Liver (tissue), 9 donors: ENCODE results near the gene APBB1. TPM values are rescaled to one million over a fixed set of nuclear protein-coding genes. Genes with fewer than 3 reads are reported as not detected.
A peak's percentile ranks its signal among the peaks of the same experiment; 100 is the strongest.

ENCODE experiments used
- DNase-seq: peaks from one replicate; pipeline ENCODE4 v3.0.0-alpha.2; 2017; ENCODE audit warnings: low spot score
- H3K27ac ChIP-seq, 2 donors: one replicate each; pipeline ENCODE4 v1.7.0; 2013; ENCODE audit warnings: inconsistent platforms in 2 of 2, low read length in 2 of 2, control low read depth in 1 of 2, low read depth in 1 of 2, mild to moderate bottlenecking in 1 of 2
- H3K27me3 ChIP-seq, 4 donors: one replicate each; pipeline versions ENCODE4 v1.6.1 to v1.7.0; 2013; ENCODE audit warnings: low read length in 3 of 4, inconsistent platforms in 1 of 4, mild to moderate bottlenecking in 1 of 4, moderate library complexity in 1 of 4; ENCODE audit not compliant: control insufficient read depth in 4 of 4, insufficient read depth in 4 of 4
- H3K36me3 ChIP-seq, 4 donors: one replicate each; pipeline versions ENCODE4 v1.6.1 to v1.7.0; 2013; ENCODE audit warnings: low read length in 3 of 4, mild to moderate bottlenecking in 3 of 4, low read depth in 1 of 4, moderate library complexity in 1 of 4; ENCODE audit not compliant: control insufficient read depth in 4 of 4, insufficient read depth in 3 of 4
- H3K4me1 ChIP-seq, 4 donors: one replicate each; pipeline versions ENCODE4 v1.6.1 to v1.7.0; 2013; ENCODE audit warnings: low read length in 3 of 4, mild to moderate bottlenecking in 3 of 4, moderate library complexity in 1 of 4; ENCODE audit not compliant: control insufficient read depth in 4 of 4, insufficient read depth in 4 of 4
- H3K4me3 ChIP-seq, 3 donors: one replicate each; pipeline versions ENCODE4 v1.6.1 to v1.7.0; 2013; ENCODE audit warnings: low read length in 3 of 3, control low read depth in 1 of 3, low read depth in 1 of 3, mild to moderate bottlenecking in 1 of 3
- H3K9ac ChIP-seq, 2 donors: one replicate each; pipeline ENCODE4 v1.7.0; 2013; ENCODE audit warnings: low read length in 2 of 2, mild to moderate bottlenecking in 2 of 2, moderate library complexity in 2 of 2, control low read depth in 1 of 2, low read depth in 1 of 2
- H3K9me3 ChIP-seq, 4 donors: one replicate each; pipeline versions ENCODE4 v1.6.1 to v1.7.0; 2013; ENCODE audit warnings: low read length in 3 of 4; ENCODE audit not compliant: control insufficient read depth in 4 of 4
- EGR1 ChIP-seq, 2 donors: IDR thresholded peaks; 2 replicates each; pipeline ENCODE4 v1.6.1; 2016 to 2018; ENCODE audit warnings: antibody characterized with exemption in 2 of 2, low read depth in 2 of 2
- FOXA1 ChIP-seq: IDR thresholded peaks from 2 replicates; pipeline ENCODE4 v1.6.1; 2016; ENCODE audit warnings: antibody characterized with exemption
- FOXA2 ChIP-seq: IDR thresholded peaks from 2 replicates; pipeline ENCODE4 v1.6.1; 2016; ENCODE audit warnings: antibody characterized with exemption
- GABPA ChIP-seq, 2 donors: IDR thresholded peaks in 1 of 2; conservative IDR thresholded peaks in 1 of 2; 2 replicates each; pipeline ENCODE4 v1.6.1; 2016; ENCODE audit warnings: antibody characterized with exemption in 2 of 2, mild to moderate bottlenecking in 1 of 2, moderate library complexity in 1 of 2
- HNF4A ChIP-seq, 2 donors: conservative IDR thresholded peaks; 2 replicates each; pipeline ENCODE4 v1.6.1; 2016; ENCODE audit warnings: antibody characterized with exemption in 2 of 2, mild to moderate bottlenecking in 2 of 2
- HNF4G ChIP-seq: IDR thresholded peaks from 2 replicates; pipeline ENCODE4 v1.6.1; 2016; ENCODE audit warnings: antibody characterized with exemption
- JUND ChIP-seq, 2 donors: IDR thresholded peaks; 2 replicates each; pipeline ENCODE4 v1.6.1; 2016; ENCODE audit warnings: antibody characterized with exemption in 2 of 2
- NR2F2 ChIP-seq: IDR thresholded peaks from 2 replicates; pipeline ENCODE4 v1.6.1; 2016; ENCODE audit warnings: antibody characterized with exemption
- RAD21 ChIP-seq, 2 donors: IDR thresholded peaks; 2 replicates each; pipeline ENCODE4 v1.6.1; 2016; ENCODE audit warnings: antibody characterized with exemption in 2 of 2, mild to moderate bottlenecking in 2 of 2
- YY1 ChIP-seq: IDR thresholded peaks from 2 replicates; pipeline ENCODE4 v1.6.1; 2016; ENCODE audit warnings: antibody characterized with exemption, mild to moderate bottlenecking
- WGBS: extraction: QIAGEN DNeasy Blood & Tissue Kit; methylation state at CpG from one replicate; pipeline ENCODE4 v1.1.7; 2013; 5-methylcytosine and 5-hydroxymethylcytosine counted together
- polyA plus RNA-seq, 2 donors: library from polyadenylated mRNA; stranded (reverse) in 1 of 2; unstranded in 1 of 2; fragments of 200-250 nt in 1 of 2; fragments of >200 nt in 1 of 2; fragmentation: Nextera tagmentation in 1 of 2; extraction: Ambion mirVana in 1 of 2; gene quantifications; one replicate each; pipeline versions ENCODE4 v1.2.1 to v1.2.3, GENCODE V29; 2013 to 2015
- total RNA-seq, 2 donors: library from RNA; depleted of rRNA; stranded (reverse); fragments of >200 nt; gene quantifications; one replicate each; pipeline ENCODE4 v1.2.3, GENCODE V29; 2014
- TF ChIP-seq, protein P1 (sequence below): fragments of 150-350 bp; IDR thresholded peaks from 2 replicates; pipeline ENCODE4 v1.5.1; 2017; ENCODE audit warnings: improper control_type of control experiment, low read depth, low read length; ENCODE audit not compliant: missing input control
- TF ChIP-seq, protein P2 (sequence below): IDR thresholded peaks from 2 replicates; pipeline ENCODE4 v1.6.1; 2016; ENCODE audit warnings: antibody characterized with exemption
- TF ChIP-seq, protein P3 (sequence below): IDR thresholded peaks from 2 replicates; pipeline ENCODE4 v1.6.1; 2016; ENCODE audit warnings: antibody characterized with exemption
- TF ChIP-seq, protein P4 (sequence below): IDR thresholded peaks from 2 replicates; pipeline ENCODE4 v1.6.1; 2016; ENCODE audit warnings: antibody characterized with exemption
- TF ChIP-seq, protein P5 (sequence below): IDR thresholded peaks from 2 replicates; pipeline ENCODE4 v1.6.1; 2016; ENCODE audit warnings: antibody characterized with exemption, mild to moderate bottlenecking
- donor health status: healthy.
- donor health status: healthy.
- donor health status: healthy.
- donor health status: healthy.
- donor health status: healthy.

Gene APBB1
- total and polyA plus RNA-seq, 4 donors = 2.5 to 8.6 (median 6.3) TPM

DNA sequence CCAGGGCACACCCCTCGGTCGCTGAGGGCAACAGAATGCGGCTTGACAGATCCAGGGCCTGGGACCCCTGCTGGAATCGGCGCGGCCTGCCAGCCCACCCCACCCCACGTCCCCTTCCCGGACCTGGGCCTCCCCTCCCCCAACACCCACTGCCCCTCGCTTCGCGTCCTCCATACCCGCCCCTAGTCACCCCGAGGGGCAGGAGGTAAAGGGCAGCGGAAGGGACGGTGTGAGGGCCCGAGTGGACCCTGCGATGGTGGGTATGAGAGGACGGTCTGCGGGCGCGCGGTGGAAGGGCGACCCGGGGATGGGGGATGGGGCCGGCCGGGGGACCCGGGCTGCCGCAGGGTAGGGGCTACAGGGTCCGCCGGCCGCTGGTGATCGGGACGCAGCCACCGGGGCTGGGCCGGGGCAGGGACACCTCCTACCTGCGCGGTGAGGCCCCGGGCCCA, 311 bp downstream of the APBB1 start:
- H3K36me3 ChIP-seq = peaks cover 0 to 1% (median 0%) of the 10 kb centered on the region in 4 donors
- WGBS = 19% methylated on average over 38 of the region's 38 CpGs
- peak overlapping the region in 2 of 3 donors; percentile 62 to 82 for H3K4me3 ChIP-seq
- no peak for DNase-seq
- TF ChIP-seq NR2F2 (no peak), HNF4G (no peak)
- peaks cover 0 to 12% (median 3%) of the 10 kb centered on the region in 4 donors for H3K4me1 ChIP-seq
- H3K27me3 ChIP-seq = no peaks in the 10 kb centered on the region
- peak overlapping the region; percentile 38 to 42 for H3K27ac ChIP-seq
- no peak overlapping the region for H3K9ac ChIP-seq
- no peaks in the 10 kb centered on the region for H3K9me3 ChIP-seq

DNA sequence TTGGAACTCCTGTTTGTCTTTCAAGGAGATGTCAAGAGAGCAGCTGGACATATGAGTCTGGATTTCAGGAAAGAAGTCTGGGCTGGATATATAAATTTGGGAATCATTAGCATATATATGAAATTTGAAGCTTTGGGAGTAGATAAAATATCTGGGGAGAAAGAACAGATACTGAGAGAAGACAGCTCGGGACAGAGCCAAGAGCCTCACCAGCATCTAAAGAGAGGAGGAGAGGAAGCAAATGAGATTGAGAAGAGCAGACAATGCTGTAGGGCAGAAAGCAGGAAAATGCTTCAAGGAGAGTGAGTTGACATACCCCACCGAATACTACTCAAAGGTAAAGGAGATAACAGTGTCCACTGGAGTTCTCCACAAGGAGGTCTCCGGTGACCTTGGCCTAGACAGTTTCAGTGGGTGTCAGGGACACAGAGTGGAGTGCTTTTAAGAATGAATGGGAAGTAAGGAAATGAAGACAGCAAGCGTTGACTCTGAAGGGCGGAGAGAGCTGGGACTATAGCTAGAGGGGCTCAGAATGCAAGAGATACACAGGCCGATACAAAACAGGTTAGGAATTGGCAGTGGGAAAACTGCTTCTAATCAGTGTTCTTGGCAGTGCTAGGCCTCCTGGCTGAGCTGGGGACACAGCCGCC, 862 bp downstream of the APBB1 start:
- H3K9ac ChIP-seq = no peak overlapping the region
- TF ChIP-seq NR2F2 = no peak
- TF ChIP-seq, protein P1, sequence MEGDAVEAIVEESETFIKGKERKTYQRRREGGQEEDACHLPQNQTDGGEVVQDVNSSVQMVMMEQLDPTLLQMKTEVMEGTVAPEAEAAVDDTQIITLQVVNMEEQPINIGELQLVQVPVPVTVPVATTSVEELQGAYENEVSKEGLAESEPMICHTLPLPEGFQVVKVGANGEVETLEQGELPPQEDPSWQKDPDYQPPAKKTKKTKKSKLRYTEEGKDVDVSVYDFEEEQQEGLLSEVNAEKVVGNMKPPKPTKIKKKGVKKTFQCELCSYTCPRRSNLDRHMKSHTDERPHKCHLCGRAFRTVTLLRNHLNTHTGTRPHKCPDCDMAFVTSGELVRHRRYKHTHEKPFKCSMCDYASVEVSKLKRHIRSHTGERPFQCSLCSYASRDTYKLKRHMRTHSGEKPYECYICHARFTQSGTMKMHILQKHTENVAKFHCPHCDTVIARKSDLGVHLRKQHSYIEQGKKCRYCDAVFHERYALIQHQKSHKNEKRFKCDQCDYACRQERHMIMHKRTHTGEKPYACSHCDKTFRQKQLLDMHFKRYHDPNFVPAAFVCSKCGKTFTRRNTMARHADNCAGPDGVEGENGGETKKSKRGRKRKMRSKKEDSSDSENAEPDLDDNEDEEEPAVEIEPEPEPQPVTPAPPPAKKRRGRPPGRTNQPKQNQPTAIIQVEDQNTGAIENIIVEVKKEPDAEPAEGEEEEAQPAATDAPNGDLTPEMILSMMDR = no peak
- TF ChIP-seq, protein P2, sequence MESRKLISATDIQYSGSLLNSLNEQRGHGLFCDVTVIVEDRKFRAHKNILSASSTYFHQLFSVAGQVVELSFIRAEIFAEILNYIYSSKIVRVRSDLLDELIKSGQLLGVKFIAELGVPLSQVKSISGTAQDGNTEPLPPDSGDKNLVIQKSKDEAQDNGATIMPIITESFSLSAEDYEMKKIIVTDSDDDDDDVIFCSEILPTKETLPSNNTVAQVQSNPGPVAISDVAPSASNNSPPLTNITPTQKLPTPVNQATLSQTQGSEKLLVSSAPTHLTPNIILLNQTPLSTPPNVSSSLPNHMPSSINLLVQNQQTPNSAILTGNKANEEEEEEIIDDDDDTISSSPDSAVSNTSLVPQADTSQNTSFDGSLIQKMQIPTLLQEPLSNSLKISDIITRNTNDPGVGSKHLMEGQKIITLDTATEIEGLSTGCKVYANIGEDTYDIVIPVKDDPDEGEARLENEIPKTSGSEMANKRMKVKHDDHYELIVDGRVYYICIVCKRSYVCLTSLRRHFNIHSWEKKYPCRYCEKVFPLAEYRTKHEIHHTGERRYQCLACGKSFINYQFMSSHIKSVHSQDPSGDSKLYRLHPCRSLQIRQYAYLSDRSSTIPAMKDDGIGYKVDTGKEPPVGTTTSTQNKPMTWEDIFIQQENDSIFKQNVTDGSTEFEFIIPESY = no peak
- no peak for TF ChIP-seq GABPA (IDR thresholded peaks at IDR 0.05 in 1 of 2, conservative IDR thresholded peaks at IDR 0.05 in 1 of 2)
- TF ChIP-seq RAD21 (IDR thresholded peaks at IDR 0.05) = no peak
- TF ChIP-seq FOXA1 = no peak
- TF ChIP-seq JUND (IDR thresholded peaks at IDR 0.05) = no peak
- TF ChIP-seq, protein P3, sequence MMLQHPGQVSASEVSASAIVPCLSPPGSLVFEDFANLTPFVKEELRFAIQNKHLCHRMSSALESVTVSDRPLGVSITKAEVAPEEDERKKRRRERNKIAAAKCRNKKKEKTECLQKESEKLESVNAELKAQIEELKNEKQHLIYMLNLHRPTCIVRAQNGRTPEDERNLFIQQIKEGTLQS = no peak
- TF ChIP-seq, protein P4, sequence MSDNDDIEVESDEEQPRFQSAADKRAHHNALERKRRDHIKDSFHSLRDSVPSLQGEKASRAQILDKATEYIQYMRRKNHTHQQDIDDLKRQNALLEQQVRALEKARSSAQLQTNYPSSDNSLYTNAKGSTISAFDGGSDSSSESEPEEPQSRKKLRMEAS = no peak
- TF ChIP-seq, protein P5, sequence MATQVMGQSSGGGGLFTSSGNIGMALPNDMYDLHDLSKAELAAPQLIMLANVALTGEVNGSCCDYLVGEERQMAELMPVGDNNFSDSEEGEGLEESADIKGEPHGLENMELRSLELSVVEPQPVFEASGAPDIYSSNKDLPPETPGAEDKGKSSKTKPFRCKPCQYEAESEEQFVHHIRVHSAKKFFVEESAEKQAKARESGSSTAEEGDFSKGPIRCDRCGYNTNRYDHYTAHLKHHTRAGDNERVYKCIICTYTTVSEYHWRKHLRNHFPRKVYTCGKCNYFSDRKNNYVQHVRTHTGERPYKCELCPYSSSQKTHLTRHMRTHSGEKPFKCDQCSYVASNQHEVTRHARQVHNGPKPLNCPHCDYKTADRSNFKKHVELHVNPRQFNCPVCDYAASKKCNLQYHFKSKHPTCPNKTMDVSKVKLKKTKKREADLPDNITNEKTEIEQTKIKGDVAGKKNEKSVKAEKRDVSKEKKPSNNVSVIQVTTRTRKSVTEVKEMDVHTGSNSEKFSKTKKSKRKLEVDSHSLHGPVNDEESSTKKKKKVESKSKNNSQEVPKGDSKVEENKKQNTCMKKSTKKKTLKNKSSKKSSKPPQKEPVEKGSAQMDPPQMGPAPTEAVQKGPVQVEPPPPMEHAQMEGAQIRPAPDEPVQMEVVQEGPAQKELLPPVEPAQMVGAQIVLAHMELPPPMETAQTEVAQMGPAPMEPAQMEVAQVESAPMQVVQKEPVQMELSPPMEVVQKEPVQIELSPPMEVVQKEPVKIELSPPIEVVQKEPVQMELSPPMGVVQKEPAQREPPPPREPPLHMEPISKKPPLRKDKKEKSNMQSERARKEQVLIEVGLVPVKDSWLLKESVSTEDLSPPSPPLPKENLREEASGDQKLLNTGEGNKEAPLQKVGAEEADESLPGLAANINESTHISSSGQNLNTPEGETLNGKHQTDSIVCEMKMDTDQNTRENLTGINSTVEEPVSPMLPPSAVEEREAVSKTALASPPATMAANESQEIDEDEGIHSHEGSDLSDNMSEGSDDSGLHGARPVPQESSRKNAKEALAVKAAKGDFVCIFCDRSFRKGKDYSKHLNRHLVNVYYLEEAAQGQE = no peak
- TF ChIP-seq YY1 = no peak
- TF ChIP-seq FOXA2 = no peak
- no peak for TF ChIP-seq EGR1 (IDR thresholded peaks at IDR 0.05; ENCODE audit: low read depth in 2 of 2)
- TF ChIP-seq HNF4A (conservative IDR thresholded peaks at IDR 0.05) = no peak
- TF ChIP-seq HNF4G = no peak

More for the DNA sequence above, 862 bp downstream of the APBB1 start:
- Histone ChIP-seq H3K4me3 (peak overlapping the region in 1 of 3 donors; percentile 82), H3K9me3 (no peaks in the 10 kb centered on the region), H3K27ac (no peak overlapping the region), H3K36me3 (peaks cover 0 to 1% (median 0%) of the 10 kb centered on the region in 4 donors), H3K27me3 (no peaks in the 10 kb centered on the region), H3K4me1 (peaks cover 0 to 12% (median 3%) of the 10 kb centered on the region in 4 donors)
- DNase-seq = no peak
- WGBS = 64% methylated on average over 7 of the region's 7 CpGs
